B cell (primary cell): ENCODE measurements around the gene SNX32. TPM values are rescaled to one million over a fixed set of nuclear protein-coding genes. Genes with fewer than 3 reads are reported as not detected.

Experiments used
- ATAC-seq: fragments of 200-7000 bp; cut with Tn5 transposase; one replicate; pipeline ENCODE4 v1.10.0; 2021; ENCODE audit warnings: low read depth, mild to moderate bottlenecking, moderate number of reproducible peaks, moderate library complexity
- CTCF ChIA-PET: fragments of 350-600 bp; sonication (Branson Sonifier 250); formaldehyde crosslinking; loops from one replicate; lab custom pipeline; 2021; ENCODE audit warnings: antibody characterized with exemption, inconsistent platforms; lab: Charles Lee
- POLR2A ChIA-PET: fragments of 350-600 bp; sonication (Branson Sonifier 250); formaldehyde crosslinking; loops from one replicate; lab custom pipeline; 2021; ENCODE audit warnings: antibody characterized with exemption; lab: Charles Lee
- DNase-seq: peaks from one replicate; pipeline ENCODE4 v3.0.0; 2013
- H2AFZ ChIP-seq: 2 replicates; pipeline ENCODE4 v1.6.1; 2012; ENCODE audit warnings: mild to moderate bottlenecking, low read depth, low read length; ENCODE audit not compliant: insufficient read depth, poor library complexity, severe bottlenecking
- H3K27ac ChIP-seq, 2 donors: 1 replicate in 1 of 2; 2 replicates in 1 of 2; pipeline ENCODE4 v1.5.1; 2012 to 2013; ENCODE audit warnings: low read length in 2 of 2, mild to moderate bottlenecking in 2 of 2, moderate library complexity in 1 of 2
- H3K27me3 ChIP-seq, 4 experiments: fragments of 200-600 bp in 1 of 4; sonication (generic) in 1 of 4; replicated peaks in 1 of 4; 1 replicate in 2 of 4; 2 replicates in 2 of 4; pipeline versions ENCODE4 v1.6.1 to v1.7.0; 2013 to 2016; ENCODE audit warnings: low read length in 3 of 4, mild to moderate bottlenecking in 2 of 4, mixed read lengths in 1 of 4, moderate library complexity in 1 of 4; ENCODE audit not compliant: insufficient read depth in 4 of 4, control insufficient read depth in 3 of 4; ENCODE audit errors: control extremely low read depth in 1 of 4
- H3K36me3 ChIP-seq, 2 experiments: replicated peaks in 1 of 2; 1 replicate in 1 of 2; 2 replicates in 1 of 2; pipeline versions ENCODE4 v1.6.1 to v1.7.1; 2013; ENCODE audit warnings: low read length in 1 of 2; ENCODE audit not compliant: insufficient read depth in 2 of 2, control insufficient read depth in 1 of 2; ENCODE audit errors: control extremely low read depth in 1 of 2, extremely low read depth in 1 of 2
- H3K4me1 ChIP-seq, 2 donors: fragments of 200-600 bp in 1 of 2; sonication (generic) in 1 of 2; 1 replicate in 1 of 2; 2 replicates in 1 of 2; pipeline versions ENCODE4 v1.5.1 to v1.6.1; 2013 to 2017; ENCODE audit warnings: low read length in 2 of 2; ENCODE audit not compliant: control insufficient read depth in 2 of 2, insufficient read depth in 2 of 2
- H3K4me2 ChIP-seq: replicated peaks from 2 replicates; pipeline ENCODE3; 2012; ENCODE audit warnings: mild to moderate bottlenecking, low read depth, low read length; ENCODE audit not compliant: poor library complexity, severe bottlenecking
- H3K4me3 ChIP-seq, 5 experiments: fragments of 200-600 bp in 1 of 5; sonication (generic) in 1 of 5; 1 replicate in 3 of 5; 2 replicates in 2 of 5; pipeline versions ENCODE4 v1.5.1 to v1.7.0; 2011 to 2016; ENCODE audit warnings: low read length in 4 of 5, mild to moderate bottlenecking in 4 of 5, low read depth in 2 of 5, control low read depth in 1 of 5, moderate library complexity in 1 of 5; ENCODE audit not compliant: insufficient read depth in 1 of 5; ENCODE audit errors: control extremely low read depth in 1 of 5, extremely low read depth in 1 of 5
- H3K79me2 ChIP-seq: fragments of 200-600 bp; sonication (generic); one replicate; pipeline ENCODE4 v1.6.0; 2016; ENCODE audit warnings: low read length; ENCODE audit not compliant: control insufficient read depth, insufficient read depth
- H3K9ac ChIP-seq: fragments of 200-600 bp; sonication (generic); 2 replicates; pipeline ENCODE4 v1.6.1; 2017; ENCODE audit warnings: mild to moderate bottlenecking, low read length, moderate library complexity
- H3K9me3 ChIP-seq, 3 donors: one replicate each; pipeline versions ENCODE4 v1.6.1 to v1.7.1; 2013; ENCODE audit warnings: low read length in 2 of 3; ENCODE audit not compliant: control insufficient read depth in 2 of 3, insufficient read depth in 1 of 3; ENCODE audit errors: control extremely low read depth in 1 of 3
- H4K20me1 ChIP-seq: 2 replicates; pipeline ENCODE4 v1.6.0; 2012; ENCODE audit warnings: mild to moderate bottlenecking, low read length; ENCODE audit not compliant: insufficient read depth, control insufficient read depth, poor library complexity, severe bottlenecking
- H3K27ac Mint-ChIP-seq: one replicate; pipeline ENCODE4 v1.8.0; 2021; ENCODE audit warnings: mixed read lengths
- H3K27me3 Mint-ChIP-seq: one replicate; pipeline ENCODE4 v1.8.0; 2021; ENCODE audit warnings: mixed read lengths
- H3K4me1 Mint-ChIP-seq: one replicate; pipeline ENCODE4 v1.8.0; 2021; ENCODE audit warnings: mixed read lengths
- H3K4me3 Mint-ChIP-seq: one replicate; pipeline ENCODE4 v1.8.0; 2021; ENCODE audit warnings: mixed read lengths
- H3K9me3 Mint-ChIP-seq: one replicate; pipeline ENCODE4 v1.8.0; 2022; ENCODE audit warnings: mixed read lengths; ENCODE audit not compliant: insufficient read depth
- CTCF ChIP-seq: fragments of 200-600 bp; IDR thresholded peaks from one replicate; pipeline ENCODE4 v1.8.0; 2022; ENCODE audit warnings: antibody characterized with exemption, mild to moderate bottlenecking
- EZH2 ChIP-seq: IDR thresholded peaks from 2 replicates; pipeline ENCODE4 v1.6.1; 2012; ENCODE audit warnings: borderline replicate concordance, low read depth, mild to moderate bottlenecking, moderate library complexity, low read length; ENCODE audit not compliant: insufficient read depth, poor library complexity, severe bottlenecking
- WGBS: methylation state at CpG from one replicate; pipeline ENCODE4 v1.1.5; 2013; ENCODE audit warnings: missing lambda C conversion rate; ENCODE audit not compliant: insufficient coverage; 5-methylcytosine and 5-hydroxymethylcytosine counted together
- intact Hi-C: fragments of 100-400 bp; cut with micrococcal nuclease; formaldehyde crosslinking; loops from one replicate; pipeline ENCODE4 v1.10.0; 2022
- polyA plus RNA-seq: library from polyadenylated mRNA; depleted of rRNA; stranded (reverse); fragments of >200 nt; gene quantifications from 2 replicates; pipeline ENCODE4 v1.2.3, GENCODE V29; 2012
- total RNA-seq, 2 donors: library from RNA; stranded (reverse); fragments of 120-200 nt in 1 of 2; gene quantifications; 1 replicate in 1 of 2; 2 replicates in 1 of 2; pipeline versions ENCODE4 v1.2.3 to v1.2.4, GENCODE V29; 2013 to 2022

SNX32 gene
- total and polyA plus RNA-seq, 2 donors (not counting 1 experiment from before 2014, with no cell fraction given), result 0.57 to 0.89 TPM

GRCh38 chr11:65867284-65868071 lies 33.7 kb downstream of the SNX32 start:
- H3K27ac ChIP-seq, result no peak overlapping the region
- no peak overlapping the region for H2AFZ ChIP-seq
- H4K20me1 ChIP-seq, result peaks cover 24% of the 10 kb centered on the region
- no peak overlapping the region for H3K27ac Mint-ChIP-seq
- intact Hi-C loops, result no loop called here
- H3K9me3 Mint-ChIP-seq, result no peaks in the 10 kb centered on the region
- 89% methylated on average over 17 of the region's 29 CpGs for WGBS
- ChIA-PET CTCF (interaction anchor here (1.3 to 7.0 kb wide), 2 partner anchors 15 to 20 kb away, joined by 6 to 65 read pairs; partner anchors contain the start of genes CCDC85B and FIBP), POLR2A (interaction anchor here (0.6 kb wide), 1 partner anchor 768 kb away, joined by 4 read pairs; no protein-coding TSS in a partner anchor)
- no peak overlapping the region for H3K4me2 ChIP-seq
- TF ChIP-seq EZH2 (no peak), CTCF (no peak)
- no peak overlapping the region for H3K4me3 Mint-ChIP-seq
- H3K9me3 ChIP-seq, result no peaks in the 10 kb centered on the region
- H3K4me3 ChIP-seq, result no peak overlapping the region
- ATAC-seq (no peak), DNase-seq (no peak)
- H3K79me2 ChIP-seq, result peaks cover 11% of the 10 kb centered on the region
- H3K4me1 ChIP-seq, result peaks cover 7 to 14% of the 10 kb centered on the region in 2 donors
- H3K27me3 Mint-ChIP-seq, result no peaks in the 10 kb centered on the region
- peaks cover 0 to 40% of the 10 kb centered on the region in 2 experiments for H3K36me3 ChIP-seq
- no peak overlapping the region for H3K9ac ChIP-seq
- peaks cover 20% of the 10 kb centered on the region for H3K4me1 Mint-ChIP-seq
- no peaks in the 10 kb centered on the region for H3K27me3 ChIP-seq
